ENCODE measurements around the gene CAMK2N1. TPM values are rescaled to one million over a fixed set of nuclear protein-coding genes. Genes with fewer than 3 reads are reported as not detected.
A peak's percentile ranks its signal among the peaks of the same experiment; 100 is the strongest.
"Not testable (repeated sequence)": the region's sequence is repeated elsewhere in the genome, so short reads cannot be mapped to it uniquely, and the experiment has no call there.

Gene CAMK2N1
- under 1 TPM; 0.48 to 0.49 TPM for total RNA-seq

GRCh38 chr1:20485527-20486456, at the start of gene CAMK2N1:
TSS of gene CAMK2N1 (minus strand) at chr1:20486210. CDS start at chr1:20485379, 831 bp downstream.
- POLR2A ChIA-PET = no interaction called here
- Mint-ChIP-seq H3K9me3 (ENCODE audit: low read depth) (no peaks in the 10 kb centered on the region), H3K4me3 (peak within 1 kb of the TSS; percentile 73), H3K27ac (no peak within 1 kb of the TSS), H3K36me3 (ENCODE audit: low read depth) (no peaks in the 10 kb centered on the region), H3K4me1 (peaks cover 14% of the 10 kb centered on the region), H3K27me3 (peaks cover 58% of the 10 kb centered on the region)
- intact Hi-C loops (cut with DNase I, micrococcal nuclease) = loop anchor here in 1 of 2 experiments (10.0 kb wide), 1 partner anchor 1851 kb away; the partner anchor contains the start of gene PAX7
- ATAC-seq = peak; percentile 68
- peak; percentile 75 for DNase-seq
- CTCF ChIA-PET = interaction anchor here (0.6 to 1.4 kb wide), 3 partner anchors 8 to 124 kb away, joined by 3 to 4 read pairs (median 3); no protein-coding TSS in a partner anchor

- intact Hi-C loops (cut with DNase I, micrococcal nuclease) = no loop called here
- Mint-ChIP-seq H3K27ac (no peak overlapping the region), H3K4me1 (no peaks in the 10 kb centered on the region), H3K27me3 (peaks cover 44% of the 10 kb centered on the region), H3K9me3 (ENCODE audit: low read depth) (no peaks in the 10 kb centered on the region), H3K36me3 (ENCODE audit: low read depth) (no peaks in the 10 kb centered on the region), H3K4me3 (no peak overlapping the region)
- POLR2A ChIA-PET = no interaction called here
- DNase-seq = no peak
- CTCF ChIA-PET = interaction anchor here (0.7 to 1.5 kb wide), 2 partner anchors 69 to 98 kb away, joined by 4 read pairs; no protein-coding TSS in a partner anchor
- no peak for ATAC-seq
Observed at GRCh38 chr1:20534659-20535417, 48.8 kb upstream of the CAMK2N1 start.

GRCh38 chr1:20533635-20534034, 47.6 kb upstream of the CAMK2N1 start:
- no peaks in the 10 kb centered on the region for H3K4me1 Mint-ChIP-seq
- intact Hi-C loops (cut with DNase I, micrococcal nuclease) = no loop called here
- no peaks in the 10 kb centered on the region for H3K9me3 Mint-ChIP-seq (ENCODE audit: low read depth)
- no peak for ATAC-seq
- POLR2A ChIA-PET = no interaction called here
- peaks cover 45% of the 10 kb centered on the region for H3K27me3 Mint-ChIP-seq
- CTCF ChIA-PET = interaction anchor here (1.5 kb wide), 1 partner anchor 99 kb away, joined by 4 read pairs; no protein-coding TSS in a partner anchor
- no peak for DNase-seq
- no peak overlapping the region for H3K27ac Mint-ChIP-seq
- no peak overlapping the region for H3K4me3 Mint-ChIP-seq
- H3K36me3 Mint-ChIP-seq (ENCODE audit: low read depth) = no peaks in the 10 kb centered on the region

GRCh38 chr1:20530901-20531300, 44.9 kb upstream of the CAMK2N1 start:
- Mint-ChIP-seq H3K4me3 (no peak overlapping the region), H3K9me3 (ENCODE audit: low read depth) (no peaks in the 10 kb centered on the region), H3K4me1 (no peaks in the 10 kb centered on the region), H3K27ac (no peak overlapping the region), H3K36me3 (ENCODE audit: low read depth) (no peaks in the 10 kb centered on the region), H3K27me3 (peaks cover 52% of the 10 kb centered on the region)
- intact Hi-C loops (cut with DNase I, micrococcal nuclease) = no loop called here
- DNase-seq (no peak), ATAC-seq (no peak)
- ChIA-PET CTCF (no interaction called here), POLR2A (no interaction called here)

GRCh38 chr1:20530306-20530705, 44.3 kb upstream of the CAMK2N1 start:
- intact Hi-C loops (cut with DNase I, micrococcal nuclease) = no loop called here
- H3K27ac Mint-ChIP-seq = no peak overlapping the region

GRCh38 chr1:20528221-20528620, 42.2 kb upstream of the CAMK2N1 start:
- H3K9me3 Mint-ChIP-seq (ENCODE audit: low read depth) = no peaks in the 10 kb centered on the region
- intact Hi-C loops (cut with DNase I, micrococcal nuclease) = no loop called here
- H3K4me1 Mint-ChIP-seq = no peaks in the 10 kb centered on the region
- ATAC-seq (no peak), DNase-seq (no peak)
- ChIA-PET CTCF (no interaction called here), POLR2A (no interaction called here)
- no peak overlapping the region for H3K27ac Mint-ChIP-seq
- peaks cover 42% of the 10 kb centered on the region for H3K27me3 Mint-ChIP-seq
- no peak overlapping the region for H3K4me3 Mint-ChIP-seq
- H3K36me3 Mint-ChIP-seq (ENCODE audit: low read depth) = no peaks in the 10 kb centered on the region

More at GRCh38 chr1:20530306-20530705, 44.3 kb upstream of the CAMK2N1 start:
- Mint-ChIP-seq H3K4me3 (no peak overlapping the region), H3K4me1 (no peaks in the 10 kb centered on the region), H3K27me3 (peaks cover 52% of the 10 kb centered on the region), H3K9me3 (ENCODE audit: low read depth) (no peaks in the 10 kb centered on the region), H3K36me3 (ENCODE audit: low read depth) (no peaks in the 10 kb centered on the region)
- ChIA-PET POLR2A (no interaction called here), CTCF (no interaction called here)
- no peak for ATAC-seq
- no peak for DNase-seq

GRCh38 chr1:20526267-20526666, 40.3 kb upstream of the CAMK2N1 start:
- intact Hi-C loops (cut with DNase I, micrococcal nuclease) = no loop called here
- Mint-ChIP-seq H3K9me3 (ENCODE audit: low read depth) (no peaks in the 10 kb centered on the region), H3K27ac (no peak overlapping the region), H3K4me3 (no peak overlapping the region), H3K36me3 (ENCODE audit: low read depth) (no peaks in the 10 kb centered on the region), H3K4me1 (no peaks in the 10 kb centered on the region), H3K27me3 (peaks cover 34% of the 10 kb centered on the region)
- DNase-seq (no peak), ATAC-seq (no peak)
- POLR2A ChIA-PET = no interaction called here
- CTCF ChIA-PET = interaction anchor here (1.0 kb wide), 1 partner anchor 27 kb away, joined by 3 read pairs; no protein-coding TSS in a partner anchor

GRCh38 chr1:20521960-20522861, 36.2 kb upstream of the CAMK2N1 start:
- Mint-ChIP-seq H3K27me3 (peaks cover 12% of the 10 kb centered on the region), H3K36me3 (ENCODE audit: low read depth) (no peaks in the 10 kb centered on the region), H3K9me3 (ENCODE audit: low read depth) (no peaks in the 10 kb centered on the region), H3K27ac (no peak overlapping the region), H3K4me3 (no peak overlapping the region), H3K4me1 (no peaks in the 10 kb centered on the region)
- CTCF ChIA-PET = interaction anchor here (0.6 to 2.7 kb wide), 14 partner anchors 11 to 717 kb away, joined by 3 to 19 read pairs (median 3); partner anchors contain the start of gene PINK1
- intact Hi-C loops (cut with DNase I, micrococcal nuclease) = loop anchor here (1.0 to 2.0 kb wide), 3 partner anchors 111 to 673 kb away; partner anchors contain the start of gene PINK1 (in 2 of the 2)
- DNase-seq (peak; percentile 82), ATAC-seq (no peak)
- POLR2A ChIA-PET = no interaction called here

- ATAC-seq; intact Hi-C loops (cut with DNase I, micrococcal nuclease); H3K4me1 Mint-ChIP-seq: not testable (repeated sequence)
Observed at GRCh38 chr1:20519609-20520262, 33.7 kb upstream of the CAMK2N1 start.

GRCh38 chr1:20511518-20512428, 25.8 kb upstream of the CAMK2N1 start:
- peaks cover 8% of the 10 kb centered on the region for H3K27me3 Mint-ChIP-seq
- peaks cover 3% of the 10 kb centered on the region for H3K36me3 Mint-ChIP-seq (ENCODE audit: low read depth)
- H3K4me1 Mint-ChIP-seq = peaks cover 4% of the 10 kb centered on the region
- H3K9me3 Mint-ChIP-seq (ENCODE audit: low read depth) = no peaks in the 10 kb centered on the region
- ATAC-seq = no peak
- DNase-seq = no peak
- no peak overlapping the region for H3K27ac Mint-ChIP-seq
- intact Hi-C loops (cut with DNase I, micrococcal nuclease) = no loop called here
- CTCF ChIA-PET = interaction anchor here (0.7 to 0.9 kb wide), 2 partner anchors 10 to 20 kb away, joined by 3 read pairs; no protein-coding TSS in a partner anchor
- no peak overlapping the region for H3K4me3 Mint-ChIP-seq
- POLR2A ChIA-PET = no interaction called here

More at GRCh38 chr1:20519609-20520262, 33.7 kb upstream of the CAMK2N1 start:
- DNase-seq; H3K27me3 Mint-ChIP-seq; H3K36me3 Mint-ChIP-seq (ENCODE audit: low read depth); H3K4me3 Mint-ChIP-seq; POLR2A ChIA-PET; H3K9me3 Mint-ChIP-seq (ENCODE audit: low read depth); H3K27ac Mint-ChIP-seq: not testable (repeated sequence)
- CTCF ChIA-PET = interaction anchor here (1.2 kb wide), 1 partner anchor 11 kb away, joined by 5 read pairs; no protein-coding TSS in a partner anchor
